HepG2 (cell line): ENCODE data around the gene RNF40. TPM values are rescaled to one million over a fixed set of nuclear protein-coding genes. Genes with fewer than 3 reads are reported as not detected.

Experiments used
- CBX2 ChIP-seq, 2 experiments: fragments of 200-600 bp in 1 of 2; sonication (generic); formaldehyde crosslinking in 1 of 2; IDR thresholded peaks; 2 replicates each; pipeline versions ENCODE4 v1.7.0 to v1.8.1; 2018 to 2022; ENCODE audit warnings: low read depth in 2 of 2, low read length in 1 of 2, mild to moderate bottlenecking in 1 of 2, missing genetic modification reagents in 1 of 2
- CCDC6 ChIP-seq: sonication (generic); formaldehyde crosslinking; IDR thresholded peaks from 2 replicates; pipeline ENCODE4 v1.8.1; 2022; ENCODE audit warnings: mild to moderate bottlenecking, missing genetic modification reagents, moderate library complexity
- CREBL2 ChIP-seq: sonication (generic); formaldehyde crosslinking; IDR thresholded peaks from 2 replicates; pipeline ENCODE4 v1.8.1; 2023; ENCODE audit warnings: missing genetic modification reagents, mild to moderate bottlenecking, borderline replicate concordance
- CSRNP1 ChIP-seq: sonication (generic); formaldehyde crosslinking; IDR thresholded peaks from 2 replicates; pipeline ENCODE4 v1.8.1; 2023; ENCODE audit warnings: mild to moderate bottlenecking, missing genetic modification reagents
- E2F1 ChIP-seq: sonication (generic); formaldehyde crosslinking; IDR thresholded peaks from 2 replicates; pipeline ENCODE4 v1.5.0; 2020; ENCODE audit warnings: missing genetic modification reagents
- ELF4 ChIP-seq: sonication (generic); formaldehyde crosslinking; IDR thresholded peaks from 2 replicates; pipeline ENCODE4 v1.5.0; 2020; ENCODE audit warnings: missing genetic modification reagents, mild to moderate bottlenecking, moderate library complexity, borderline replicate concordance
- FOSL2 ChIP-seq: sonication (generic); formaldehyde crosslinking; IDR thresholded peaks from 2 replicates; pipeline ENCODE4 v1.4.0; 2020; ENCODE audit warnings: missing genetic modification reagents
- GABPA ChIP-seq, 2 experiments: IDR thresholded peaks; 2 replicates each; pipeline ENCODE4 v1.6.1; 2011 to 2016; ENCODE audit warnings: low read depth in 2 of 2, low read length in 1 of 2, missing biosample characterization in 1 of 2, missing genetic modification characterization in 1 of 2
- GABPB1 ChIP-seq: IDR thresholded peaks from 2 replicates; pipeline ENCODE4 v1.6.1; 2016; ENCODE audit warnings: mild to moderate bottlenecking, missing genetic modification reagents, moderate library complexity, missing compliant biosample characterization
- KDM3A ChIP-seq: IDR thresholded peaks from 2 replicates; pipeline ENCODE4 v1.6.1; 2018; ENCODE audit warnings: low read depth, missing compliant biosample characterization
- MXD3 ChIP-seq: IDR thresholded peaks from 2 replicates; pipeline ENCODE4 v1.6.1; 2016; ENCODE audit warnings: mild to moderate bottlenecking, missing biosample characterization, missing genetic modification reagents
- MYNN ChIP-seq: sonication (generic); formaldehyde crosslinking; IDR thresholded peaks from 2 replicates; pipeline ENCODE4 v1.4.0; 2020; ENCODE audit warnings: mild to moderate bottlenecking, low read depth, missing genetic modification reagents
- NFYC ChIP-seq: IDR thresholded peaks from 2 replicates; pipeline ENCODE4 v1.6.1; 2016; ENCODE audit warnings: missing genetic modification reagents, missing compliant biosample characterization
- SMARCE1 ChIP-seq: fragments of 450-650 bp; IDR thresholded peaks from 2 replicates; pipeline ENCODE4 v1.6.1; 2017; ENCODE audit warnings: borderline replicate concordance
- ZFP62 ChIP-seq: sonication (generic); formaldehyde crosslinking; IDR thresholded peaks from 2 replicates; pipeline ENCODE4 v1.4.0; 2020; ENCODE audit warnings: missing genetic modification reagents
- ZMYM3 ChIP-seq: sonication (generic); formaldehyde crosslinking; IDR thresholded peaks from 2 replicates; pipeline ENCODE4 v1.5.1; 2020; ENCODE audit warnings: mild to moderate bottlenecking, missing genetic modification reagents
- ZNF280B ChIP-seq: sonication (generic); formaldehyde crosslinking; IDR thresholded peaks from 2 replicates; pipeline ENCODE4 v1.5.0; 2020; ENCODE audit warnings: missing genetic modification reagents, mild to moderate bottlenecking, borderline replicate concordance
- ZNF501 ChIP-seq: sonication (generic); formaldehyde crosslinking; IDR thresholded peaks from 2 replicates; pipeline ENCODE4 v1.5.1; 2020; ENCODE audit warnings: mild to moderate bottlenecking, moderate library complexity, missing genetic modification reagents
- ZNF512 ChIP-seq: sonication (generic); formaldehyde crosslinking; IDR thresholded peaks from 2 replicates; pipeline ENCODE4 v1.4.0; 2020; ENCODE audit warnings: mild to moderate bottlenecking, missing genetic modification reagents
- ZNF557 ChIP-seq: sonication (generic); formaldehyde crosslinking; IDR thresholded peaks from 2 replicates; pipeline ENCODE4 v1.4.0; 2020; ENCODE audit warnings: missing genetic modification reagents
- ZNF614 ChIP-seq: IDR thresholded peaks from 2 replicates; pipeline ENCODE4 v1.6.1; 2018; ENCODE audit warnings: missing biosample characterization, missing genetic modification reagents, inconsistent platforms, borderline replicate concordance
- ZNF670 ChIP-seq: sonication (generic); formaldehyde crosslinking; IDR thresholded peaks from 2 replicates; pipeline ENCODE4 v1.8.0; 2022; ENCODE audit warnings: mild to moderate bottlenecking, missing genetic modification reagents, borderline replicate concordance
- polyA plus RNA-seq, 8 experiments: library from polyadenylated mRNA; depleted of rRNA in 3 of 8; stranded (reverse) in 7 of 8; unstranded in 1 of 8; fragments of >200 nt; fragmentation: Illumina TruSeq in 4 of 8; extraction: Trizol in 4 of 8; gene quantifications; 2 replicates each; pipeline versions ENCODE4 v1.2.1 to v1.2.3, GENCODE V29; 2011 to 2016; ENCODE audit warnings: low read depth in 4 of 8, missing spikeins in 1 of 8, mixed read lengths in 1 of 8; ENCODE audit not compliant: insufficient read depth in 1 of 8
- total RNA-seq, 5 experiments: library from RNA; depleted of rRNA; stranded (reverse); fragments of >200 nt; fragmentation: Illumina TruSeq; extraction: Trizol; gene quantifications; 2 replicates each; pipeline ENCODE4 v1.2.3, GENCODE V29; 2016; ENCODE audit warnings: low read depth in 1 of 5

RNF40 gene
- total and polyA plus RNA-seq, 2 of the 13 experiments (the other 11 are each of a cell fraction or from before 2014, with no cell fraction given), result 84.0 to 85.6 TPM

- TF ChIP-seq CSRNP1 (peak; percentile 36), SMARCE1 (no peak), ZNF501 (CRISPR knock-in tag) (peak; percentile 65; the same call in 1 of the 2 replicates), ZMYM3 (CRISPR knock-in tag) (peak; percentile 96), CREBL2 (CRISPR knock-in tag) (no peak), MXD3 (peak; percentile 77), FOSL2 (CRISPR knock-in tag) (peak; percentile 73), ZFP62 (CRISPR knock-in tag) (no peak), NFYC (no peak), CBX2 (IDR thresholded peaks at IDR 0.05; ENCODE audit: low read depth, low read length) (no peak), CBX2 (CRISPR knock-in tag; IDR thresholded peaks at IDR 0.05; ENCODE audit: low read depth) (no peak), ZNF614 (CRISPR knock-in tag) (0 out of 2 replicates have a peak, but pooled peaks have one; percentile 11), ZNF512 (CRISPR knock-in tag) (no peak), E2F1 (CRISPR knock-in tag) (no peak), GABPA (IDR thresholded peaks at IDR 0.05; ENCODE audit: low read depth, low read length) (peak; percentile 81), GABPA (CRISPR knock-in tag; IDR thresholded peaks at IDR 0.05; ENCODE audit: low read depth) (peak; percentile 98), ZNF280B (CRISPR knock-in tag) (peak; percentile 76; the same call in 1 of the 2 replicates), GABPB1 (CRISPR knock-in tag) (peak; percentile 98), CCDC6 (CRISPR knock-in tag) (peak; percentile 8; the same call in 1 of the 2 replicates), KDM3A (CRISPR knock-in tag) (peak; percentile 75; the same call in 1 of the 2 replicates), ZNF557 (no peak), MYNN (no peak; the same call in 1 of the 2 replicates), ZNF670 (CRISPR knock-in tag) (peak; percentile 40; the same call in 1 of the 2 replicates), ELF4 (peak; percentile 96)
These were observed 25.0 kb downstream of the RNF40 start, which contains the start of gene ZNF629 (continued) for GRCh38 chr16:30786936-30787612.
